Kasumi-1 (cell line): ENCODE data around the gene KCNQ1.

ENCODE experiments used
- DNase-seq, 2 experiments: peaks; one replicate each; lab custom pipeline; 2025; lab: John Stamatoyannopoulos, UW

The KCNQ1 gene

DNA sequence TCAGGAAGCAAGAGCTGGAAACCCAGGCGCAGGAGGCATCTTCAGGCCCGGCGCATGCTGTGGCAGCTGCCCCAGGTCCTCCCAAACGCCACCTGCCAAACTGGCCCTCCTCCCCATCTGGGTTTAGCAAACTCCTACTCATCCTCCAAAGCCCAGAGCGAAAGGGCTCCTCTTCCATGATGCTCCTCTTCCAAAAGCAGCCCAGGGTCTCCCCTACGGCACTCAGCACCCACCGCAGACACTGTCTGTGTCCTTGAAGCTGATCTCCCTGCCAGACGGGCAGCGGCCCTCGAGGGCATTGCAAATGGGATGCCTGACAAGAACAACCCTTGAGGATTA lies 414.9 kb downstream of the KCNQ1 start:
- no peak for DNase-seq

DNA sequence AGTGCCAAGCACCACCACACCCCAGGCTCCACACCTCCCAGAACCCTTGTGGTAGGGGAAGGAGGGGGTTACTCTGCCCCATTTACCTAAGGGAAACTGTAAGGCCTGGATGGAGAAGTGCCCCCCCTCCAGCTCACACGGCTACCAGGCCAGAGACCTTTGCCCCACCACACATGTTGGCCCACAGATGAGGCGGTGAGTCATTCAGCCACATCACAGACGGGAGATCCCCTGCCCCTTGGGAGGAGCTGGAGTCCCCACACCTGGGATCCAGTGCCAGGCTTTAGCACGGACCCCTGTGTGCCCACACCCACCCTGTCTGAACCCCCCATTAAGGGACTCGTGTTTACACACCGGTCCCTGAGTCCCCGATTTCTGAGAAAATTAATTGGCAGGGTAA lies 415.8 kb downstream of the KCNQ1 start:
- no peak for DNase-seq

DNA sequence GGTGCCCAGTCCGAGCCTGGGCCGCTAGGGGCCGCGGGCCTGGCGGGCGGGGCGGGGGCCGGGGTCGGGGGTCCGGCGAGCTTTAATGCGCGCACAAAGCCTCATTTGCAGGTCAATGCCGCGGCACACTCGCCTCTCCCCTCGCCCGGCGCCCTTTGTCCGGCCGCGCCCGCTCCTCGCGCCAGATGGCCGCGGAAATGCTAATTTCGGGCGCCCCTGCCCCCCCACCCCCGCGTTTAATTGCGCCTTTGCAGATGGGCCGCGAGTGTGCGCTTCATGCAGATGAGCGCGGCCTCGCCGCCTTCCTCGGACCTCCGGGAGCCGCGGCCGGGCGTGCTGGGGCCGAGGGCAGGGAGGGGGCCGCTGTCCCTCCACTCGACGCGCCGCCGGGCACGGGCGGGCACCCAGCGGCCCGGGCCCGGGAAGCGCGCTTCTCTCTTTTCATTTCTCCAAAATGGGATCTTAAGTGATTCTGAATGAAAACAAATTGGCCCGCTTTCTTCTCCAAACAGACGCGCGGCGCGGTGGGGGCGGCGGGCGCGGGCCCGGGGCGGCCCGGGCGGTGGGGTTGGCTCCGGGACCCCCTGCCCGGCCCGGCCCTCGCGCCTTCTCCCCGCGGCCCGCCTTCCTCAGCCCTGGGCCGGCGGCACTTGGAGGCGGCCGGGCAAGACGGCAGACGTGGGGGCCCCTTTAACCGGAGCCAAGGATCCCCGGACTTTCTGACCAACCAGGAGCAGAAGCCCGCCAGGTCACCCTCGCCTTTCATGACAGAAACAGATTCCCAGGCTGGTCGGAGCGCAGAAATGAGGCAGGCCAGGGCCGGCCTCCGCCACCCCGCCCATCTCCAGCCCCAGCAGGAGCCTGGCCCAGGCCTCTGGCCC lies 417.8 kb downstream of the KCNQ1 start:
- DNase-seq = no peak

DNA sequence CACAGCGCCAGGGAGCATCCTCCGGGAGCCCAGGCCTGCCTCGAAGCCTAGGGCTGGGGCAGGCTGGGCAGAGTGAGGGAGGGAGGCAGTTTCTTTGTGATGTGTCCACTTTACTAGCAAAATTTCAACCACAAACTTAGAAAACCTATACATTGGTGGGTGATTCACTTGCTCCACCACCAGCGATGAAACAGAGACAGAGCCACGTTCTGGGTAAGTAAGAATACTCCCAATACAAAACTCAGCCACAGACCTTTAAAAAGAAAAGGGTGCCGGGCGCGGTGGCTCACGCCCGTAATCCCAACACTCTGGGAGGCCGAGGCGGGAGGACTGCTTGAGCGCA lies 418.4 kb downstream of the KCNQ1 start:
- no peak for DNase-seq

DNA sequence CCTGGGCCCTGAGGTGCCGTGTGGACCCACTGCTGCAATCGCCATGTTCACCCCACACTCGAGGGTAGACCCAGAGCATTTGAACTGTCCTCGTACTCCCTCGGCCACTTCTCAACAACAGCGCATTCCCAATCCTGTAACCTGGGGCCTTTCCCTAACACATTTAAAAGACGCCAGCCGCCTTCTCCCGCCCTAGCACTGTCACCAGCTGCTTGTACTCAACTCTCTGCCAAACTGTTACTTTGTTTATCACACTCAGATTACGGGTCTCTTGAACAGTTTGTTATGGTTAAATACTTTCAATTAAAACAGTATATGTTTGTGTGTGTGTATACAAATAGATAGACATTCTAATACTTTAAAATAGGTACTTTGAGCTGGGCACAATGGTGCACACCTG lies 420.1 kb downstream of the KCNQ1 start:
- DNase-seq = no peak

DNA sequence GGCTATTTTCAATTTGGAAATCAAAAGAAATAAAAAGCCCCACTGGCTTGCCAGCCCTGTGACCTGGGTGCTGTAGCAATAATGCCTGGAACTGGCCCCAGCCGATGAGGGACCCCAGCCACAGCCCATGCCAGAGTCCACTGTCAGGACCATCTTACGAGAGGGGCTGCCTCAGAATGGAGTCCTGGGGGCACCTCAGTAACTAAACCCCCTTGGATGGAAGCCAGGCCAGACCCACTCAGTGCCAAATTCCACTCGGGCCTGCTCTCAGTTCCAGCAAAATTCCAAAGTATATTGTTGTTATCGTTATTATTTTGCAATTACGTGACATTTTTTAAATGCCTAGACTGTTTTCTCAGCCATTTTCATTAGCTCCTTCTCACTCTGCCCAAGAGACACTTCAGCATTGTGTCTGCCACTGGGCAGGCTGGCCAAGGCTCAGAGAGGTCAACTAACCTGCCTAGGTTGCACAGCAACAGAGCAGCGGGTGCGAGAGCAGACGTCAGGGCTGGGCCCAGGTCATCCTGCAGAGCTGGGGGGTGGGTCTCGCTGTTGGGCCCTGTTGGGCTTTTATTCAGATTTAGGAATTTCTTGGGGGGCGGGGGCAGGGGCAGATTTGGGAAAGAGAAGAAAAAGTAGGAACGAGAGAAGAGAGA lies 421.2 kb downstream of the KCNQ1 start:
- DNase-seq = no peak

DNA sequence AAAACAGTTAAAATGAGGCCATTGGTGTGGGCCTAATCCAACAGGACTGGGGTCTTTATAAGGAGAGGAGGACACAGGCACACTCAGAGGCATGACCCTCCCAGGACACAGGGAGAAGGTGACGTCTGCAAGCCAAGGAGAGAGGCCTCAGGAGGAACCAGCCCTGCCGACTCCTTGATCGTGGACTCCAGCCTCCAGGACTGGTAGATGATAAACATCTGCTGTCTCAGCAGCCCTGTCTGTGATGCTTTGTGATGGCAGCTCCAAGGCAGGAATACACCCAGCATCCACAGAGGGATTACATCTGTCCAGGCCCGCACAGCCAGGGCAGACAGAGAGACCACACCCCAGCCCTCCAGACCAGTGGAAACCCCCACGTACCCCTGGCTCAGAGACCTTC lies 422.3 kb downstream of the KCNQ1 start:
- no peak for DNase-seq

DNA sequence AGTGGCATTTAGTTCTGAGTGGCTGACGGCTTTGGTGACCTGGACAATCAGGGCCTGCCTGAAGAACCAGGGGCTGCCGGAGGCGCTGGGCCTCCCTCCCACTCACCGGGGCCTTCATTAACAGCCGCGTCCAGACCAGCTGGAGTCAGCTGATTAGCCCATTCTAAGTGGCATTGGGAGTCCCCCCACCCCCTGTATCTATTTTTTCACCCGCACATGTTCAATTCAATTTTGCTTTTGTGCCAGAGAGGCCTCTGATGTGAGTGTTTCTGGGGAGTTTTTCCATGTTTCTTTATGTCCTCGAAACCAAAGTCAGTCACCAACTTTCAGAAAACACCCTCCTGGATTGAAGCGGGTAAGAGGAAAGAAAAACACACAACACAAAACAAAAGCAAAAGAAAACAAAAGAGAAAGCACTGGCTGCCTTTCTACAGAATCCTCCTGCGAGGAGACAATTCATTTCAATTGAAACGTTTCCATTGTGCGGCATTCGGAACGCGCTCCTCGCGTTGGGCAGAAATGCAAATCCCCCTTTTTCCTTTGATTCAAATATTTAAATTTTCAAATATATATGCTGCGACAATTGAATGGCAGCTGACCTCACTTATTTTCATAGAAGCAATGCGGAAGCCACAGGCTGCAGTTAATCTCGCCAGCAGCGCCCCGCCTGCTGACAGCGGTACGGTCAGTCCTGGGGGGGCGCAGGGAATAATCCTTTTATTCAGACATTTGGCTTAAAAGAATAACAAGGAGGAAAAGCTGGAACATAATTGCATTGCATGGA lies 423.1 kb downstream of the KCNQ1 start:
- DNase-seq = no peak

DNA sequence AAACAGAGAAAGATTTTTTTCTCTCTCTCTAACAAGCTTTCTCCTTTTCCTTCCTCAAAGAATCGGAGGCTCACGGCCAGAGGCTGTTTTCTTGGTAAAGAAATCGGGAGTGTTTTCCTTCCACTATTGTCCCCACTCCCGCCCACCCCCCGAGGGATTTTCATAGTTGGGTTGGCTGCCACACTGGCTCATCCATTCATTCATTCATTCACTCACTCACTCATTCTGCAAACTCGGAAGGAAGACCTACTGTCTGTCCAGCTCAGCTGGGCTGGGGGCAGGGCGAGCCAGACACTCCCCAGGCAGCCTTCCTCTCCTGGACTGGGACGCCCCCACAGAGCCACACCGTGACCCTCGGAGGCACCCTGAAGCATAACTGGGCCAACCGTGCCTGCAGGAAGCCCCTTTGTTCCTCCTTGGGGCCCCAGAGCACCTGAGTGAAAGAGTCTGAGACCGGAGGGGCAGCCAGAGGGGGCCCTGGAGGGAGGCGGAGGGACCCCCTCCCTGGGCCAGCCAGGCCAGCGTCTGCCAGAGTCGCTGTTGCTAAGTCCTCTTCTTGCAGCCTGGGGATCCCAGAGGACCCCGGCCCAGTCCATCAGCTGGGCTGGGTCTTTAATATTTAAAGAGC lies 423.8 kb downstream of the KCNQ1 start:
- DNase-seq = no peak

DNA sequence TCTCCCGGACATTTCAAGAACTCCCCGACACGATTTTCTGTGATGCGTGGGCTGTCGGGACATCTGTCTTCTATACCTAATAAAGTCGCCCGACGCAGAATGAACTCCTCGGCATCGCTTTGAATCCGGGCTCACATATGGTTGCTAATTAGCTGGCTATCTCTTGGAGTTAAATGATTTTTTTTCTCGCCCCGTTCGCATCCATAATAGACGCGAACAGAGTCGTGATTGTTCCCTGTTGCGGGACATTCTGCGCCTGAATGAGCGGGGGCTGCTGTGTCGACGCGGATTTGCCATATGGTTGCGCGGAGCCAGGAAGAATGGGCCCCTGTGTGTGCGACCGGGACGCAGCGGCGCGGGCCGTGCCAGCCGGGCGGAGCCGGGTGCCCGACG lies 424.3 kb downstream of the KCNQ1 start:
- no peak for DNase-seq

DNA sequence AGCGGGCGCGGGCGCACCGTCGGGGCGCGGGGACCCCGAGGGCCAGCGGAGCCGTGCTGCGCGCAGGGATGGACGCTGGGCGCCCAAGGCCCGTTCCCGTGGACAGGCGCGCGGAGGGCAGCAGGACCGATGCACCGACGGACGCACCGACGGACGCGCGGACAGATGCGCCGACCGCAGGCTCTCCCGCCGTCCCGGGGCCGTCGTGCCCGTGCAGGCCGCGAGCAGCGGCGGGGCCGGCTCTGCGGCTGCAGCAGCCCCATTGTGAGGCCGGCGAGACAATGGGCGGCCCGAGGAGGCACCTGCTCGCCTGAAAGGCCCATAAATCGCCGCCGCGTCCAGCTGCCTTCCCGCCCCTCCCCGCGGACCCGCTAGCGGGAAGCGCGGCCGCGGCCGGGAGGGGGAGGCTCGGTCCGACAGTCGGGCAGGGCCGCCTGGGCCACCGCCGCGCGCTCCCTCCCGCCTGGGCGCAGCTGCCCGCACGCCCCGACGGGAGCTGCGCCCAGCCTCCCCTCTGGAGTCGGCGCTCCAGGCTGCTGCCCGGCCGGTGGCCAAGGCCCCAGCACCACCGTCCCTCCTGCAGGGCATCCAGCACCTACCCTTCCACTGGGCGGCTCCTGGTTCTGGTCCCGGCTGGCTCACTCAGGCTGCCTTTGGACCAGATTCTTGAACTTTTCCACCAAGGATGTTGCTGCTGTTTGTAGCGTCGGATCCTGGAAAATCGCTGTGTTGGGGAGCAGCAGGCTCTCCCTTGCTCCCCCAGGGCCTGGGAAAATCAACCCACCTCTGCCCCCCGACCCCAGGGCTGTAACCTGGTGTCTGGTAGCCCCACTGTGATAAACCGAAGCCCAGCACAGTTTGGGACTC lies 425.0 kb downstream of the KCNQ1 start:
- DNase-seq = no peak

DNA sequence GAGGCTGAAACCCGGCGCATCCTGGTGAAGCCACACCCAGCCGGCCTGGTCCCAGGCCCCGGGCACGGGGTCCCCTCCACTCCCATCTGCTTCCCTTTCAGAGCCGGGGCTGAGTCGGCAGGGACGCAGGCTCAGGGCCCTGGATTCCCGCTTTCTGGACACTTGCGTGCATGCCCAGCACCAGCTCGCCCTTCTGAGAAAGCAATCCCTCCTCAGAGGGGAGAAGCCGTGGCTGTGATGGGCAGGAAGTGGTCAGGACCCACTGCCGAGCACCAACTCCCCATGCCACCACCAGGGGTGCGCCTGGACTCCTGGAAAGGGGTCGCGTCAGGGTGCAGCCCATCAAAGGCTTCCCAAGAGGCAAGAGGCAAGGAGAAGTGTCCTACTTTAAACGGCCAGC lies 425.7 kb downstream of the KCNQ1 start:
- DNase-seq = no peak

DNA sequence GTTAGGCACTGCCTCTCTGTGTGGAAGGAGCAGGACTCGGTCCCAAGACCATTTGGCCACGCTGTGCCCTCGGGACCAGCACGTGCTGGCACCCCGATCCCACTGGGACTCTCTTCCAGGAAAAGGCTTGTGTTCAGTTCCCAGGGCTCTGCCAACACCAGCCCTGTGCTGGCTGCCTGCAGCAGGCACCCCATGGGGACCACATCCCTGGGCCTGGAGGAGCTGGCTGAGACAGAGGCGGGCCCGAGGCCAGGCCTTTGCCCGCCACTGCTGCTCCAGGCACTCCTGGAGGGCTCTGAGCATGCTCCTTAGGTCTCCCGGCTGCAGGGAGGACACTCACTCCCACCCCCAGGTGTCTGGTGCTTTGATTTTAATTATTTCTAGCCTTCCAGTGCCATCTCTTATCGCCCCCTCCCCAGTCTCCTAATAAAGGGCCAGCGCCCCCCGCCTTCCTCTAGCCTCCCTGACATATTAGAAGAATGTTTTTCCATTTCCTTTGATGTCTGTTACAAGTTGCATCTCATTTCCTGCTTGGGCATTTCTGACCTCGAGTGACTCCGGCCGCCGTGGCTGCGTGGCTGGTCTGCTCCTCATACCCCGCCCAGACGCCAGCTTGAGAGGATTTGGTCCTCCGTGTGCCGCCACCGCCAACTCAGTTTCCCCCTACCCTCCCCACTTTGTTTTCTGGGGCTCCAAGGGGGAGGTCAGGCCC lies 426.3 kb downstream of the KCNQ1 start:
- DNase-seq = no peak

DNA sequence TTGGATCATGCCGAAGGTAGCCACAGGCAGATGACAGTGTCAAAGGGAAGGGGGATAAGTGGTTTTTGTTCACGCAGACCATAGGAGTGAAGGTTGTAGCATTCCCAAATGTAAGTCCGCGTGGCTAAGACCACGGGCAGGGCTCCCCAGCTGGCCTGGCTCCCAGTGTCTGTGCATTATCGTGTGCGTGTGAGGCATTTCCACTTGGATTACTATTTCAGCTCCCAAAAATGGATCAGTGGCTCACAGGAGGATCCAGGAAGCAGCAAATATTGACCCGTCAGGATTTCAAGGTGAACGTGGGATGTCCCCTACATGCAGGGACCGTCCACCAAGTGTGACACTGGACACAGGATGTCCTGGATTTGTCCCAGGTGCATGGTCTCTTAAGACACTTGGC lies 430.2 kb downstream of the KCNQ1 start:
- no peak for DNase-seq

DNA sequence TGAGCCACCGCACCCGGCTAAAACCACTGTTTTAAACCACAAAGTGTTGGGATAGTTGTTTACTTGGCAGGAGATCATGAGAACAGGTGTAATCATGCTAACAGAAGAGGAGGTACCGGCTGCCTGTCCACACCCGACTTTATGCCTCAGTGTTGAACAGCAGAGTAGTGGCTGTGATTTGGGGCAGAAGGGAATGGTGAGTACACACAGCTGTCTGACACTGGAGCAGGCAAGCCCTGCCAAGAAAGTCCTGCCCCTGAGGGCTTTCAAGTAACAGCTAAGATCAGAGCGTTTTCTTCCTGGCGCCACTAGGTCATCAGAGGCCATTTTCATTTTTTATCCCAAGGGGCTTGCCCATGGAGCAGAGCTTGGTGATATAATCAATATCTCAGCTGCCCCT lies 432.7 kb downstream of the KCNQ1 start:
- DNase-seq = no peak

DNA sequence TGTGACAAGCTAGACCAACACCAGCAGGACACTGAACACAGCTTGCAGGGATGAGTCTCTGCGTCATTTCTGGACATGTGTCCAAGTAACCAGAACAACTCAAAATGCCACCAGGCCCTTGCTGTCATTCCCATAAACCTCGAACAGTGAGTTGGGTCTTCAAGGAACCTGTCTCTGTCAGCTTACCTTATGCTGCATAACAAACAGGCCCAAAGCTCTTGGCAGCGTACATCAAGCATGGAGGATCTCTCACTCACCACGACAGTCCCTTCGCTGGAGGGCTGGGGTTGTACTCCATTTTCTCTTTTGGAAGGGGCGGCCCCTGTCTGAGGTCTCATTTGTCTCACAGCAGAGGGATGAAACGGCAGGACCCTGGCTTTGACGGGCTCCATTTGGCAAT lies 434.0 kb downstream of the KCNQ1 start:
- no peak for DNase-seq

DNA sequence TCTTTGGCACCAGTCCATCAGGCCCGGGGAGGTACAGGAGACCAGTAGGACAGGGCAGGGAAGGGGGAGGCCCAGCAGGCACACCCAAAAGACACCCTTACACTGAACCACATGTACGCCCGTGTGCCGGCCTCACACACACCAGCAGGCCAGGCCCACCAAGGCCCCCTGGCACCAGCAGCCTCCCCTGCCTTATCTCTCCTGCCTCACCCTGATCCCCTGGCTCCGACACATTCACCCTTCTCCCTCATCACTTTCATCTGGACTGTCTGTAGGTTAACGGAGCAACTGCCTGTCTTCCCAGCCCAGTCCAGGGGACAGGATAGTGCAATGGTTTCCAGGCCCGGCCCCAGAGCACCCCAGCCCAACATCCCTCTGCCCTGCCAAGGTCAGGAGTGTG lies 435.8 kb downstream of the KCNQ1 start:
- DNase-seq = no peak

DNA sequence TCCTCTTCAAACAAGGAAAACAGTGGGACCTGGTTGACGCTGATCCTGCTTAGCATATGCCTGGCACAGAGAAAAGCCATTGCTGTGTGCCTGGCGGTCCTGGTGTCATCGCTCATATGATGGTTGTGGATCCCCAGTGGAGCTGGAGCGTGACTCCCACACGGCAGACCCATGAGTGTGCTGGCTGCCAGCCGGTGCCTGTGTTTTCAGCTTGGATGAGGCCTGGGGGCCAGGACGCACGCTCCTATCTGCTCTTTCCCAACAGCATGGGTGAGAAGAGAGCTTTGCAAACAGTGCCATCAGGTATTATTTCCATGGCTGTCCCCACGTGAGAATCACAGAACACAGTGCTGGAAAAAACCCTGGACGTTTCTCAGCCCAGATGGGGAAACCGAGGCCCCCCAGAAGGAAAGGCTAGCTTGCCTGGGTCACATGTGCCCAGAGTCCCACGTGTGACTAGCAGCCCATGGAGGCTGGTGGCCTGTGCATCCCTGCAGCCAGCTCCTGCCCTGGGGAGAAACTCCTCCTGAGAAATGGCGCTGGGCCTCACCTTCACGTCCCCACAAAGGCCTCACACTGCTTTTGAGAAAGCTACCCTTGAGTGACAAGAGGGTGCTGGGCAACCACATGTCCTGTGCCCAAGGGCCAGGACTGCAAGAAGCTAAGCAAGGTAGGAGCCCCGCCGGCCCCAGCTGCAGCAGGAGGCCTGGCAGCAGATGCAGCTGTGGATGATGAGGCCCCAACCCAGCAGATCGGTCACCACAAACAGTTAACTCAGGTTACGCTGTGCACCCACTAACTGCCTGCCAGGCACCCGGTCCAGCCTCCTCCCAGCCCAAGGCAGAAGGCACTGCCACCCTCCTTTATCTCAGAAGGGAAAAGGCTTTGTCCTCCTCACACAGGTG lies 436.5 kb downstream of the KCNQ1 start:
- DNase-seq = no peak

DNA sequence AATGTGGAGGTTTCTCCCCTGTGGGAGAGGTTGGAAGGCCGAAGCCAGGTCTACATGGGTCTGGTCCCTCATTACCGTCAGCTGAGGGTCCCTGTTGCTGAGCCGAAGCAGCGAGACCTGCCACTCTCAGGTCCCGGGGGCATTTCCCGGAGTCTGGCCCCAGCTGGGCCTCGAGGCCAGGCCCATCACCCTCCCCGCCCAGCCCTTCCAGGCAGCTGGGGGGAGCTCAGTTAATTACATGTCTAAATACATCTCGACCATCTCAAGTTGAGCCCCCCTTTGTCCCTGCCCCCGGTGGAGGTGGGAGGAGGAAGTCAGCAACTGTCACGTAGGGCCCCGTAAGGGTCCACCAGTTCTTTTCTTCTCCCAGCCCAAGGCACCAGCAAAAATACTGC lies 437.2 kb downstream of the KCNQ1 start:
- DNase-seq = no peak
